Astrocyte (in vitro differentiated cells and primary cell): Measurements from ENCODE around the gene GALE. TPM values are rescaled to one million over a fixed set of nuclear protein-coding genes. Genes with fewer than 3 reads are reported as not detected.

Source experiments
- DNase-seq: peaks from one replicate; pipeline ENCODE4 v3.0.0-alpha.2; 2010; ENCODE audit warnings: low read depth
- FAIRE-seq: peaks from 2 replicates; lab custom pipeline; 2011; peaks lifted over from hg19 to GRCh38; lab: Jason Lieb, UNC
- H2AFZ ChIP-seq: 2 replicates; pipeline ENCODE4 v1.6.0; 2012; ENCODE audit warnings: low read depth, low read length, inconsistent platforms
- H3K27ac ChIP-seq: 2 replicates; pipeline ENCODE4 v1.5.1; 2011; ENCODE audit warnings: low read depth, low read length, inconsistent platforms
- H3K27me3 ChIP-seq: 2 replicates; pipeline ENCODE4 v1.6.0; 2011; ENCODE audit warnings: low read length, inconsistent platforms; ENCODE audit not compliant: insufficient read depth
- H3K36me3 ChIP-seq: 2 replicates; pipeline ENCODE4 v1.5.1; 2011; ENCODE audit warnings: low read length, inconsistent platforms; ENCODE audit not compliant: insufficient read depth
- H3K4me1 ChIP-seq: 2 replicates; pipeline ENCODE4 v1.5.1; 2011; ENCODE audit warnings: low read length, inconsistent platforms; ENCODE audit not compliant: insufficient read depth
- H3K4me2 ChIP-seq: 2 replicates; pipeline ENCODE4 v1.6.0; 2012; ENCODE audit warnings: low read length, inconsistent platforms
- H3K4me3 ChIP-seq: 2 replicates; pipeline ENCODE4 v1.5.1; 2011; ENCODE audit warnings: low read depth, mild to moderate bottlenecking, low read length, inconsistent platforms; ENCODE audit not compliant: insufficient read depth
- H3K79me2 ChIP-seq: 2 replicates; pipeline ENCODE4 v1.6.0; 2012; ENCODE audit warnings: mild to moderate bottlenecking, low read length, inconsistent platforms; ENCODE audit not compliant: insufficient read depth
- H3K9ac ChIP-seq: 2 replicates; pipeline ENCODE4 v1.6.0; 2012; ENCODE audit warnings: mild to moderate bottlenecking, low read length, inconsistent platforms
- H3K9me3 ChIP-seq: 2 replicates; pipeline ENCODE4 v1.5.1; 2012; ENCODE audit warnings: low read depth, mild to moderate bottlenecking, low read length, inconsistent platforms; ENCODE audit not compliant: insufficient read depth
- H4K20me1 ChIP-seq: 2 replicates; pipeline ENCODE4 v1.6.0; 2012; ENCODE audit warnings: low read length, inconsistent platforms; ENCODE audit not compliant: insufficient read depth
- H3K27ac Mint-ChIP-seq: one replicate; pipeline ENCODE4 v1.8.0; 2021; ENCODE audit warnings: mild to moderate bottlenecking, mixed read lengths; ENCODE audit not compliant: unreplicated experiment
- H3K27me3 Mint-ChIP-seq: one replicate; pipeline ENCODE4 v1.8.0; 2021; ENCODE audit warnings: low read depth, mixed read lengths; ENCODE audit not compliant: unreplicated experiment
- H3K36me3 Mint-ChIP-seq: one replicate; pipeline ENCODE4 v1.8.0; 2021; ENCODE audit warnings: low read depth, mixed read lengths; ENCODE audit not compliant: unreplicated experiment
- H3K4me1 Mint-ChIP-seq: one replicate; pipeline ENCODE4 v1.8.0; 2021; ENCODE audit warnings: low read depth, mixed read lengths; ENCODE audit not compliant: unreplicated experiment
- H3K4me3 Mint-ChIP-seq: one replicate; pipeline ENCODE4 v1.8.0; 2021; ENCODE audit warnings: mild to moderate bottlenecking, moderate library complexity, mixed read lengths; ENCODE audit not compliant: unreplicated experiment
- H3K9me3 Mint-ChIP-seq: one replicate; pipeline ENCODE4 v1.8.0; 2021; ENCODE audit warnings: mild to moderate bottlenecking, mixed read lengths; ENCODE audit not compliant: unreplicated experiment
- EZH2 ChIP-seq: IDR thresholded peaks from 2 replicates; pipeline ENCODE4 v1.6.1; 2012; ENCODE audit warnings: mild to moderate bottlenecking, low read length, inconsistent platforms; ENCODE audit not compliant: insufficient read depth
- total RNA-seq: library from RNA; stranded (reverse); gene quantifications from 2 replicates; pipeline ENCODE4 v1.2.1, GENCODE V29; 2021
- TF ChIP-seq, protein P1 (sequence below): IDR thresholded peaks from 2 replicates; pipeline ENCODE4 v1.5.1; 2011; ENCODE audit warnings: low read depth, mild to moderate bottlenecking, inconsistent platforms, low read length, moderate library complexity; ENCODE audit not compliant: insufficient read depth

The GALE gene
- total RNA-seq, 1 donor from 2014 or later, result 27.0 TPM

DNA sequence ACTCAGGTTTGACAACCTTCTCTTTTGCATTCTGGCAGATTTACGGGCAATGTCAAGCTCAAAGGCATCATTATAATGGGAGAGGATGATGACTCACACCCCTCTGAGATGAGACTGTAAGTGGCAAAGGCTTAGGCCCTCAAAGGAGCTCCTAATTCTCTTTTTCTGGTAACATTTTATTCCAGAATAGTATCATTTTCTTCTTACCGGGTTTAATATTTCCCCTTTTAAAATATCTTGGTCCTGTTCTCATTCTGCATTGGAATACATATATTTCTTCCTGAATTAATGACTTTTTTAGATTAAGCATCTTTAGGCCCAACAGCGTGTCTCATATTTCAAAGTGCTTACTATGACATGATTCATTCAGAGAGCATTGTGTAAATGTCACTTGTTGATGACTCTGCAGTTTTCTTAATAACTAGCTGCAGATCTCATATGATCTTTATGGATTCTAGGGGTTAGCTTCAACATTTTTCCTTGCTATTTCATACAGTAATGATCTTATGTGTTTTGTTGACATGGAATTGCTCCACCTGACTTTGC, 20.7 kb downstream of the GALE start:
- TF ChIP-seq, protein P1, sequence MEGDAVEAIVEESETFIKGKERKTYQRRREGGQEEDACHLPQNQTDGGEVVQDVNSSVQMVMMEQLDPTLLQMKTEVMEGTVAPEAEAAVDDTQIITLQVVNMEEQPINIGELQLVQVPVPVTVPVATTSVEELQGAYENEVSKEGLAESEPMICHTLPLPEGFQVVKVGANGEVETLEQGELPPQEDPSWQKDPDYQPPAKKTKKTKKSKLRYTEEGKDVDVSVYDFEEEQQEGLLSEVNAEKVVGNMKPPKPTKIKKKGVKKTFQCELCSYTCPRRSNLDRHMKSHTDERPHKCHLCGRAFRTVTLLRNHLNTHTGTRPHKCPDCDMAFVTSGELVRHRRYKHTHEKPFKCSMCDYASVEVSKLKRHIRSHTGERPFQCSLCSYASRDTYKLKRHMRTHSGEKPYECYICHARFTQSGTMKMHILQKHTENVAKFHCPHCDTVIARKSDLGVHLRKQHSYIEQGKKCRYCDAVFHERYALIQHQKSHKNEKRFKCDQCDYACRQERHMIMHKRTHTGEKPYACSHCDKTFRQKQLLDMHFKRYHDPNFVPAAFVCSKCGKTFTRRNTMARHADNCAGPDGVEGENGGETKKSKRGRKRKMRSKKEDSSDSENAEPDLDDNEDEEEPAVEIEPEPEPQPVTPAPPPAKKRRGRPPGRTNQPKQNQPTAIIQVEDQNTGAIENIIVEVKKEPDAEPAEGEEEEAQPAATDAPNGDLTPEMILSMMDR, result no peak
- TF ChIP-seq EZH2, result no peak
- Histone ChIP-seq H3K4me2 (peak overlapping the region; percentile 95), H3K4me1 (peaks cover 17% of the 10 kb centered on the region), H3K27ac (peak overlapping the region; percentile 61), H3K4me3 (peak overlapping the region; percentile 90), H4K20me1 (peaks cover 24% of the 10 kb centered on the region), H3K9me3 (no peaks in the 10 kb centered on the region), H2AFZ (no peak overlapping the region), H3K27me3 (no peaks in the 10 kb centered on the region), H3K79me2 (peaks cover 57% of the 10 kb centered on the region), H3K36me3 (peaks cover 8% of the 10 kb centered on the region), H3K9ac (peak overlapping the region; percentile 89)
- FAIRE-seq, result no peak
- Mint-ChIP-seq H3K36me3 (peaks cover 2% of the 10 kb centered on the region), H3K27me3 (no peaks in the 10 kb centered on the region), H3K4me1 (peaks cover 14% of the 10 kb centered on the region), H3K9me3 (no peaks in the 10 kb centered on the region), H3K27ac (peak overlapping the region; percentile 60), H3K4me3 (peak overlapping the region; percentile 91)
- DNase-seq, result peak; percentile 63

DNA sequence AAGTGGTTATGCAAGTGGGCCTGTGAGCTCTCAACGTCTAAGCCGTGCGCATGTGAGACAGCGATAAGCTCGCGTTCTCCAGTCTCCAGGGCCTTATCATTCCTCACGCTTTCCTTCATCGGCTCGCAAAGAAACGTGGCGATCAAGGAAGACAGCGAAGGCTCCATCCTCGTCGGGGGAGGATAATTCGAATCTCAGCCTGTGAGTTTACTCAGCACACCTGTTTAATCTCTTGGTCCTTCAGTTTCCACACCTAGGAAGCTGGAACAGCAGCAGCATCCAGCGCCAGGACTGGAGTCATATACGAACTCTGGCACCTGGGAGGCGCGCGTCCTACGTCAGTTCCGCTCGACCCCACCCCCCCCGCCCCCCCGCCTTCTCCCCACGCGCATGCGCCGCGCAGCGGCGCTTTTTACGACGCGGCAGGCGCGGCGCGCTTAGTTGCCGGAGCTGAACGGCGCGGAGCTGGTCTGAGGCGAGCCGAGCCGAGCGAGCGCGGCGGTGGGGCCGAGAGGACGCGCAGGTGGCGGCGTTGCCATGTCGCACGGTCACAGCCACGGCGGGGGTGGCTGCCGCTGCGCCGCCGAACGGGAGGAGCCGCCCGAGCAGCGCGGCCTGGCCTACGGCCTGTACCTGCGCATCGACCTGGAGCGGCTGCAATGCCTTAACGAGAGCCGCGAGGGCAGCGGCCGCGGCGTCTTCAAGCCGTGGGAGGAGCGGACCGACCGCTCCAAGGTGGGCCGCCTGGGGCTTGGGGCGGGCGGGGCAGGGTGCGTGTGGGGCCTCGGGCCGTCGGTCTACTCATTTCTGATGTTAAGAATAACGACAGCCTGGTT, 22.4 kb downstream of the GALE start, which contains the start of gene PITHD1:
PITHD1 (plus strand) TSS at position 440 of the 836 bp plus-strand sequence; CDS start at position 538, 98 bp downstream.
- Histone ChIP-seq H3K79me2 (peaks cover 43% of the 10 kb centered on the region), H3K9me3 (no peaks in the 10 kb centered on the region), H3K4me1 (peaks cover 17% of the 10 kb centered on the region), H3K4me3 (peak within 1 kb of the TSS; percentile 90), H3K36me3 (no peaks in the 10 kb centered on the region), H4K20me1 (peaks cover 15% of the 10 kb centered on the region), H3K27ac (peak within 1 kb of the TSS; percentile 89), H3K9ac (peak within 1 kb of the TSS; percentile 89), H2AFZ (peak within 1 kb of the TSS; percentile 93), H3K4me2 (peak within 1 kb of the TSS; percentile 95), H3K27me3 (no peaks in the 10 kb centered on the region)
- Mint-ChIP-seq H3K27me3 (no peaks in the 10 kb centered on the region), H3K4me1 (peaks cover 14% of the 10 kb centered on the region), H3K36me3 (peaks cover 2% of the 10 kb centered on the region), H3K9me3 (no peaks in the 10 kb centered on the region), H3K27ac (peak within 1 kb of the TSS; percentile 93), H3K4me3 (peak within 1 kb of the TSS; percentile 92)
- FAIRE-seq (no peak), DNase-seq (peak; percentile 71)
- TF ChIP-seq, protein P1, result no peak
- no peak for TF ChIP-seq EZH2
